Tibial artery (tissue), 4 donors: ENCODE data around the gene UGT1A6.

Source experiments
- DNase-seq, 2 donors: peaks; one replicate each; pipeline ENCODE4 v3.0.0-alpha.2; 2019
- H3K27ac ChIP-seq, 2 donors: fragments of 200-600 bp; sonication (generic) in 1 of 2; 1 replicate in 1 of 2; 2 replicates in 1 of 2; pipeline ENCODE4 v1.5.1; 2018 to 2019; ENCODE audit warnings: mild to moderate bottlenecking in 1 of 2
- H3K27me3 ChIP-seq, 2 donors: fragments of 200-600 bp; sonication (generic) in 1 of 2; one replicate each; pipeline versions ENCODE4 v1.5.1 to v1.6.0; 2016 to 2019
- H3K36me3 ChIP-seq, 3 donors: fragments of 200-600 bp; sonication (generic) in 2 of 3; one replicate each; pipeline ENCODE4 v1.5.1; 2016 to 2019; ENCODE audit warnings: mild to moderate bottlenecking in 2 of 3
- H3K4me1 ChIP-seq, 4 donors: fragments of 200-600 bp; sonication (generic) in 2 of 4; 1 replicate in 3 of 4; 2 replicates in 1 of 4; pipeline ENCODE4 v1.5.1; 2016 to 2019
- H3K4me3 ChIP-seq, 2 donors: fragments of 200-600 bp; sonication (generic) in 1 of 2; 1 replicate in 1 of 2; 2 replicates in 1 of 2; pipeline ENCODE4 v1.5.1; 2018 to 2019; ENCODE audit warnings: mild to moderate bottlenecking in 2 of 2
- H3K9me3 ChIP-seq, 3 donors: fragments of 200-600 bp; sonication (generic) in 1 of 3; one replicate each; pipeline ENCODE4 v1.5.1; 2016 to 2019
- CTCF ChIP-seq, 2 experiments: fragments of 200-600 bp in 1 of 2; fragments of 450-650 bp in 1 of 2; IDR thresholded peaks; one replicate each; pipeline ENCODE4 v1.5.1; 2017 to 2019; ENCODE audit warnings: antibody characterized with exemption in 2 of 2, mild to moderate bottlenecking in 1 of 2, moderate library complexity in 1 of 2
- intact Hi-C: fragments of 100-400 bp; cut with DNase I; formaldehyde crosslinking; loops from one replicate; pipeline ENCODE4 v1.15.0; 2023; ENCODE audit warnings: low total_unique reads

The UGT1A6 gene

DNA sequence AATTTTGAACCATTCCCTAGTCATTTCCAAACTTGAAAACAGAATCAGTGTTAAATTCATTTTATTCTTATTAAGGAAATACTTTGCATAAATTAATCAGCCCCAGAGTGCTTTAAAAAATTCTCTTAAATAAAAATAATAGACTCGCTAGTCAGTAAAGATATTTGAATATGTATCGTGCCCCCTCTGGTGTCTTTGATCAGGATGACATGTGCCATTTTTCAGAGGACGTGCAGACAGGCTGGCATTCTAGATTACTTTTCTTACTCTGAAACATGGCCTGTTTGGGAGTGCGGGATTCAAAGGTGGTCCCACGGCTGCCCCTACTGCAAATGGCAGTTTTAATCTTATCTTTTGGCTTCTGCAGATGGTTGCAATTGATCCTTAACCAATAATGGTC lies 79.9 kb downstream of the UGT1A6 start:
- Histone ChIP-seq H3K36me3 (no peaks in the 10 kb centered on the region), H3K4me1 (no peaks in the 10 kb centered on the region), H3K4me3 (no peak overlapping the region), H3K9me3 (peaks cover 0 to 7% (median 5%) of the 10 kb centered on the region in 3 donors), H3K27me3 (no peaks in the 10 kb centered on the region), H3K27ac (no peak overlapping the region)
- TF ChIP-seq CTCF (IDR thresholded peaks at IDR 0.05): no peak
- DNase-seq: no peak
- intact Hi-C loops: no loop called here

DNA sequence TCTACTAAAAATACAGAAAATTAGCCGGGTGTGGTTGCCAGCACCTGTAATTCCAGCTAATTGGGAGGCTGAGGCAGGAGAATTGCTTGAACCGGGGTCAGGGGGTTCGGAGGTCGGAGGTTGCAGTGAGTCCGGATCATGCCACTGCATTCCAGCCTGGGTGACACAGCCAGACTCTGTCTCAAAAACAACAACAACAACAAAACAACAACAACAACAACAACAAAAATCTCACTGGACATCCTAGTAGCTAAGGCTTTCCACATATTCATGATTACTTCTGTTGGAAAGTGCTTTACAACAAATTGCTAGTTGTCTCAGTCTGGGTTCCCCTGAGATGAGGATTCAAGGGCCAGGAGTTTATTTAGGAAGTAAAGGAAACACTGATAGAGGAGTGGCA lies 81.2 kb downstream of the UGT1A6 start:
- Histone ChIP-seq H3K9me3 (peaks cover 0 to 7% (median 5%) of the 10 kb centered on the region in 3 donors), H3K4me3 (no peak overlapping the region), H3K27ac (no peak overlapping the region), H3K36me3 (no peaks in the 10 kb centered on the region), H3K27me3 (no peaks in the 10 kb centered on the region), H3K4me1 (no peaks in the 10 kb centered on the region)
- DNase-seq: no peak
- intact Hi-C loops: no loop called here
- TF ChIP-seq CTCF (IDR thresholded peaks at IDR 0.05): no peak

- H3K4me3 ChIP-seq: no peak overlapping the region
- DNase-seq: no peak
- TF ChIP-seq CTCF (IDR thresholded peaks at IDR 0.05): no peak
- intact Hi-C loops: no loop called here
- H3K27me3 ChIP-seq: no peaks in the 10 kb centered on the region
- H3K9me3 ChIP-seq: peaks cover 0 to 7% (median 5%) of the 10 kb centered on the region in 3 donors
- no peaks in the 10 kb centered on the region for H3K4me1 ChIP-seq
- H3K36me3 ChIP-seq: no peaks in the 10 kb centered on the region
- H3K27ac ChIP-seq: no peak overlapping the region
These were observed 82.7 kb downstream of the UGT1A6 start for GRCh38 chr2:233775414-233775813.

DNA sequence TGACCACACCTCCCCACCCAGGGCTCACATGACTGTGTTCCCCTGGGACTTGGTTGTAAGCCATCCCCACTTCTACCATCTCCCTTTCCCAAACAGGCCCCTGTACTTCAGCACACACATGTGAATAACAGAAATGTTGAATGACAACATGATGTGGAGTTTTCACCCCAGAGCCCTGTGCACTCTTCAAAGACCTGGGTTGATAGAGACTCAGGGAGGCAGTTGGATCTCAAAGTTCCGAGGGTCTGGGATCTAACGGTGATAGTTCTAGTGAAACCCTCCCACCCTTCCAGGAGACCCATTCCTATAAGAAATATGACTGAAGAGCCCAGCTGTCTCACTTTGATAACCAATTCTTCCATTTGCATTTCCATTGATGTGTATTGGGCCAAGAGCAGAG lies 85.3 kb downstream of the UGT1A6 start, which contains the start of gene MROH2A:
Gene MROH2A (plus strand): TSS at position 301 of the 400 bp plus-strand sequence. CDS start 1,029 bp downstream, outside the sequence.
- DNase-seq: no peak
- TF ChIP-seq CTCF (IDR thresholded peaks at IDR 0.05): no peak
- no peaks in the 10 kb centered on the region for H3K4me1 ChIP-seq
- H3K27ac ChIP-seq: no peak within 1 kb of the TSS
- H3K4me3 ChIP-seq: no peak within 1 kb of the TSS
- no peaks in the 10 kb centered on the region for H3K36me3 ChIP-seq
- no peaks in the 10 kb centered on the region for H3K27me3 ChIP-seq
- H3K9me3 ChIP-seq: peaks cover 0 to 7% (median 5%) of the 10 kb centered on the region in 3 donors
- intact Hi-C loops: no loop called here

DNA sequence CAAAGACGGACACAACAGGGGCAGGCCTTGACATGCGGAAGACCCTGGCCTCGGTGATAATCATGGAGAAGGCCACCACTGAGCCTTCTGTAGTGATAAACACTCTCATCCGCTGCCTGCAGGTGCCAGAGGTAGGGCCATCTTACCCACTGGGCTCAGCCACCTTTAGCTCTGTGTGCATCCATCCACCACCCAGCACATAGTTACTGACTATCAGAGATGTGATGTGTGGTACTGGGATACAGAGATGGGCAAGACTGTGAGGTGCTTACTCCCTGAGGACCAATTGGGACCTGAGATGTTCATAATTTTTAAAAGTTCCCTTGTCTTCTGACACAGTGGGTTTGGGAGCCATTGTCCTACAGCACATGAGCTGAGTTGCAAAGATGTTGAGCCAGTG lies 87.0 kb downstream of the UGT1A6 start:
- Histone ChIP-seq H3K27ac (no peak overlapping the region), H3K27me3 (no peaks in the 10 kb centered on the region), H3K9me3 (peaks cover 0 to 7% (median 5%) of the 10 kb centered on the region in 3 donors), H3K36me3 (no peaks in the 10 kb centered on the region), H3K4me1 (no peaks in the 10 kb centered on the region), H3K4me3 (no peak overlapping the region)
- TF ChIP-seq CTCF (IDR thresholded peaks at IDR 0.05): no peak
- intact Hi-C loops: no loop called here
- no peak for DNase-seq

GRCh38 chr2:233780771-233781170 lies 88.1 kb downstream of the UGT1A6 start:
- Histone ChIP-seq H3K9me3 (peaks cover 0 to 7% (median 5%) of the 10 kb centered on the region in 3 donors), H3K27ac (no peak overlapping the region), H3K4me3 (no peak overlapping the region), H3K36me3 (no peaks in the 10 kb centered on the region), H3K27me3 (no peaks in the 10 kb centered on the region), H3K4me1 (no peaks in the 10 kb centered on the region)
- intact Hi-C loops: no loop called here
- no peak for TF ChIP-seq CTCF (IDR thresholded peaks at IDR 0.05)
- DNase-seq: no peak
